ENCODE results near the gene FGF1.

FGF1 gene

GRCh38 chr5:142586552-142586951 is 99.3 kb downstream of the FGF1 start:
- Histone ChIP-seq H3K9me2 (replicated peaks; ENCODE audit: low read depth, low read length) (no peaks in the 10 kb centered on the region), H3K27me3 (ENCODE audit: insufficient read depth, low read length, poor library complexity, severe bottlenecking) (no peaks in the 10 kb centered on the region), H3K4me1 (ENCODE audit: insufficient read depth, low read length, poor library complexity, severe bottlenecking) (peaks cover 12% of the 10 kb centered on the region), H3K79me2 (ENCODE audit: insufficient read depth, low read length) (no peaks in the 10 kb centered on the region), H3K4me3 (ENCODE audit: low read length, poor library complexity, severe bottlenecking) (no peak overlapping the region), H3K9ac (ENCODE audit: low read depth, low read length, poor library complexity, severe bottlenecking) (no peak overlapping the region), H3K4me2 (ENCODE audit: low read depth, low read length, poor library complexity, severe bottlenecking) (no peak overlapping the region), H3K36me3 (ENCODE audit: insufficient read depth, low read length) (no peaks in the 10 kb centered on the region), H2AFZ (ENCODE audit: low read length) (no peak overlapping the region), H3F3A (ENCODE audit: low read depth) (no peaks in the 10 kb centered on the region), H4K20me1 (ENCODE audit: insufficient read depth, low read length, poor library complexity, severe bottlenecking) (no peaks in the 10 kb centered on the region), H3K9me3 (ENCODE audit: insufficient read depth, low read depth, low read length) (no peaks in the 10 kb centered on the region)
- TF ChIP-seq CTCF (conservative IDR thresholded peaks at IDR 0.05; ENCODE audit: low read length): no peak
- no peak for TF ChIP-seq EZH2phosphoT487 (IDR thresholded peaks at IDR 0.05; ENCODE audit: borderline replicate concordance)

GRCh38 chr5:142585451-142585850 is 100.4 kb downstream of the FGF1 start:
- H3K9me3 ChIP-seq (ENCODE audit: insufficient read depth, low read depth, low read length): no peaks in the 10 kb centered on the region
- TF ChIP-seq CTCF (conservative IDR thresholded peaks at IDR 0.05; ENCODE audit: low read length) (no peak), EZH2phosphoT487 (IDR thresholded peaks at IDR 0.05; ENCODE audit: borderline replicate concordance) (no peak)

GRCh38 chr5:142584891-142585290 is 101.0 kb downstream of the FGF1 start:
- no peaks in the 10 kb centered on the region for H3K79me2 ChIP-seq (ENCODE audit: insufficient read depth, low read length)
- H3K4me1 ChIP-seq (ENCODE audit: insufficient read depth, low read length, poor library complexity, severe bottlenecking): peaks cover 16% of the 10 kb centered on the region
- no peak overlapping the region for H2AFZ ChIP-seq (ENCODE audit: low read length)
- H3F3A ChIP-seq (ENCODE audit: low read depth): no peaks in the 10 kb centered on the region
- no peaks in the 10 kb centered on the region for H3K36me3 ChIP-seq (ENCODE audit: insufficient read depth, low read length)
- TF ChIP-seq EZH2phosphoT487 (IDR thresholded peaks at IDR 0.05; ENCODE audit: borderline replicate concordance) (no peak), CTCF (conservative IDR thresholded peaks at IDR 0.05; ENCODE audit: low read length) (no peak)
- H3K9ac ChIP-seq (ENCODE audit: low read depth, low read length, poor library complexity, severe bottlenecking): no peak overlapping the region
- H3K27me3 ChIP-seq (ENCODE audit: insufficient read depth, low read length, poor library complexity, severe bottlenecking): no peaks in the 10 kb centered on the region
- H3K4me3 ChIP-seq (ENCODE audit: low read length, poor library complexity, severe bottlenecking): no peak overlapping the region
- no peak overlapping the region for H3K4me2 ChIP-seq (ENCODE audit: low read depth, low read length, poor library complexity, severe bottlenecking)
- no peaks in the 10 kb centered on the region; the same call in 1 of the 2 replicates for H3K9me3 ChIP-seq (ENCODE audit: insufficient read depth, low read depth, low read length)
- no peaks in the 10 kb centered on the region for H3K9me2 ChIP-seq (replicated peaks; ENCODE audit: low read depth, low read length)
- H4K20me1 ChIP-seq (ENCODE audit: insufficient read depth, low read length, poor library complexity, severe bottlenecking): no peaks in the 10 kb centered on the region

More at GRCh38 chr5:142585451-142585850, 100.4 kb downstream of the FGF1 start:
- Histone ChIP-seq H3F3A (ENCODE audit: low read depth) (no peaks in the 10 kb centered on the region), H3K4me1 (ENCODE audit: insufficient read depth, low read length, poor library complexity, severe bottlenecking) (peaks cover 12% of the 10 kb centered on the region), H3K9ac (ENCODE audit: low read depth, low read length, poor library complexity, severe bottlenecking) (no peak overlapping the region), H3K4me3 (ENCODE audit: low read length, poor library complexity, severe bottlenecking) (no peak overlapping the region), H3K36me3 (ENCODE audit: insufficient read depth, low read length) (no peaks in the 10 kb centered on the region), H2AFZ (ENCODE audit: low read length) (no peak overlapping the region), H3K27me3 (ENCODE audit: insufficient read depth, low read length, poor library complexity, severe bottlenecking) (no peaks in the 10 kb centered on the region), H3K79me2 (ENCODE audit: insufficient read depth, low read length) (no peaks in the 10 kb centered on the region), H3K9me2 (replicated peaks; ENCODE audit: low read depth, low read length) (no peaks in the 10 kb centered on the region), H3K4me2 (ENCODE audit: low read depth, low read length, poor library complexity, severe bottlenecking) (no peak overlapping the region), H4K20me1 (ENCODE audit: insufficient read depth, low read length, poor library complexity, severe bottlenecking) (no peaks in the 10 kb centered on the region)

Measured in Loucy (cell line).